Esophagus squamous epithelium (tissue), 4 donors: Measurements from ENCODE around the gene EPGN.

Experiments
- POLR2A ChIP-seq, 4 donors: fragments of 450-650 bp; IDR thresholded peaks; one replicate each; pipeline ENCODE4 v1.6.1; 2017; ENCODE audit warnings: antibody characterized with exemption in 4 of 4, mild to moderate bottlenecking in 4 of 4, moderate library complexity in 3 of 4
- TF ChIP-seq, protein P1 (sequence below), 6 experiments: fragments of 450-650 bp in 4 of 6; fragments of 200-600 bp in 2 of 6; sonication (generic) in 2 of 6; IDR thresholded peaks; one replicate each; pipeline ENCODE4 v1.5.1; 2016 to 2019; ENCODE audit warnings: antibody characterized with exemption in 6 of 6, mild to moderate bottlenecking in 4 of 6, moderate library complexity in 4 of 6

DNA sequence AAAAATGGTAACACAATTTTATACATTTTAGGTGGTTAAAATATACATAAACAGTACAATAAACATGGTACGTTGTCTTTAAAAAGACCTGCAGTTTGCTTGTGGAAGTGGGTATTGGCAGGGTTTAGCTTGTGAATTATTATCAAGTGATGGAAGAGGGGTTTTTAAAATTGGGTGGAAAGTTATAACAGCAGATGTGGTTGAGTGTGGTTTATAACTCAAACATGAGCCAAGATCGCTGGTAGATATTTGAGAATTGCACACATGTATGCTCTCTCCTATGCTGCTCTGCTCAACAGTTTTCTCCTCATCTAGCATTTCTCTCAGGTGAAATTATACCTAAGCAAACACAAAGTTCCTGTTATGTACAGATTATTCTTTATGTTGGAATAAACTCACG is 14.0 kb downstream of the EPGN start:
- TF ChIP-seq, protein P1, sequence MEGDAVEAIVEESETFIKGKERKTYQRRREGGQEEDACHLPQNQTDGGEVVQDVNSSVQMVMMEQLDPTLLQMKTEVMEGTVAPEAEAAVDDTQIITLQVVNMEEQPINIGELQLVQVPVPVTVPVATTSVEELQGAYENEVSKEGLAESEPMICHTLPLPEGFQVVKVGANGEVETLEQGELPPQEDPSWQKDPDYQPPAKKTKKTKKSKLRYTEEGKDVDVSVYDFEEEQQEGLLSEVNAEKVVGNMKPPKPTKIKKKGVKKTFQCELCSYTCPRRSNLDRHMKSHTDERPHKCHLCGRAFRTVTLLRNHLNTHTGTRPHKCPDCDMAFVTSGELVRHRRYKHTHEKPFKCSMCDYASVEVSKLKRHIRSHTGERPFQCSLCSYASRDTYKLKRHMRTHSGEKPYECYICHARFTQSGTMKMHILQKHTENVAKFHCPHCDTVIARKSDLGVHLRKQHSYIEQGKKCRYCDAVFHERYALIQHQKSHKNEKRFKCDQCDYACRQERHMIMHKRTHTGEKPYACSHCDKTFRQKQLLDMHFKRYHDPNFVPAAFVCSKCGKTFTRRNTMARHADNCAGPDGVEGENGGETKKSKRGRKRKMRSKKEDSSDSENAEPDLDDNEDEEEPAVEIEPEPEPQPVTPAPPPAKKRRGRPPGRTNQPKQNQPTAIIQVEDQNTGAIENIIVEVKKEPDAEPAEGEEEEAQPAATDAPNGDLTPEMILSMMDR (IDR thresholded peaks at IDR 0.05) = no peak
- TF ChIP-seq POLR2A (IDR thresholded peaks at IDR 0.05) = no peak
